Measurements from ENCODE around the gene MRPL53.
A peak's percentile ranks its signal among the peaks of the same experiment; 100 is the strongest.

MRPL53 gene

DNA sequence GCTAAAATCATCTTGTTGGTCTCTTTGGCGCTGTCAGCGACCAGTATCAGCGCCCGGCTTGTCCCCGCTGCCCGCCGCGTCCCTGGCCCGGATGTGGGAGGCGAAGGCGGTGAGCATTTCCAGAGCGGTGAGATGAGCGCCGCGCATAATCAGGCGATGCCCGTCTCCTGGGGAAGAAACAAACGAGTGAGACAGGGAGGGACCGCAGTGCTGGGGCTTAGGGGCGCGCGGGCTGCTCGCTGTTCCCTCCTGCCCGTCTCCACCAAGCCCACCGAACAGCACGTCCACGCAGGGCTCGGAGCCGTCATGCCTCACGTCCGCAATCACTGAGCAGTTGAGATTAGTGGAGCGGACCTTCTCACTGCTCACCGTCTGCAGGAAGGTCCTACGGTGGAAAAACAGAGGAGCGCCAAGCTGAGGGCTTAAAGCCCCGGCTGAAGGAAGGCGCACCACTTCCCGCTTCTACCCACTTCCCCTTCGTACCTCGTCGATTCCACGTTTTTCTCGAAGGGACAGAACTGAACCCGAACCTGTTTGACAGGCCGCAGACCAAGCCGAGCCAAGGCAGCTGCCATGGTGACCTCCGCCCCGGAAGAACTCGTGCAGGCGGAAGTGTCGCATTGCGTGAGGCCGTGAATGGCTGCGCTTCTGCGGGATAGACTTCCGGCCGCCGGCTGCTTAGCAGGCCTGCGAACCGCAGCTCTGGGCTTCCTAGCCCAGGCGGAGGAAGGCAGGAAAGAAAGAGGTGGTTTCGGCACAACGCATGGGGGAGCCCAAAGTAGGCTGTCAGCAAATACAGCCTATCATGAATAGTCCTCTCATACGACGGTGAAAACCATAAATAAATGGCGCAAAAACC lies at the start of gene MRPL53:
Gene MRPL53 (minus strand): TSS at position 595 of the 859 bp plus-strand sequence. CDS start 20 bp downstream, at position 575.
- peak; percentile 86 for DNase-seq

- no peak for DNase-seq
Observed at GRCh38 chr2:74516650-74517049, 44.2 kb upstream of the MRPL53 start.

DNA sequence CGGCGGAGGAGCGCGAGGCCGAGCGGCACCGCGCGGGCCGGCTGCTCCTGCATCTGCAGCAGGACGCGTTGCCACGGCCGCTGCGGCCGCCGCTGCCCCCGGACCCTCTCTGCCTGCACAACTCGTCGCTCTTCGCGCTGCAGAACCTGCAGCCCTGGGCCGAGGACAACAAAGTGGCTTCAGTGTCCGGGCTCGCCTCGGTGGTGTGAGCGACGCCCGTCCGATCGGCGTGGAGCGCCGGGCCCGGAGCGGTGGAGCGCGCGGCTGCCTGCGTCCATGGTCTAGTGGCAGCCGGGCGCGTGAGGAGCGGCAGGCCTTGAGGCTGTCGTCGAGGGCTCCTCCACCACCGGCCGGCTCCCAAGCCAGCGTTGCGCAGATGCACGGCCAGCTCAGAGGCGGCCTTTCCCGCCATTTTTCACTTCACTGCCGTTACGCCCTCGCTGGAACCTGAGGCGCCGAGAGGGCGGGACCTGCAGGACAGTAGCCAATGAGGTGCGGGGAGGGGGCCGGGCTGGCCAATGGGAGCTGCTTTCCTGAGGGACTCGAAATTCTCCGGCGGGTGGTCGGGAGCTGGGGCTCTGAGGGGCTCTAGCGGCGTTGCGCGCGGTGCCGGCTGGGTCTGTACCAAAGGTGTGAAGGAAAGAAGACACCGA lies 43.6 kb upstream of the MRPL53 start:
- DNase-seq, result no peak

GRCh38 chr2:74515271-74515980 lies 42.9 kb upstream of the MRPL53 start:
- no peak for DNase-seq

DNA sequence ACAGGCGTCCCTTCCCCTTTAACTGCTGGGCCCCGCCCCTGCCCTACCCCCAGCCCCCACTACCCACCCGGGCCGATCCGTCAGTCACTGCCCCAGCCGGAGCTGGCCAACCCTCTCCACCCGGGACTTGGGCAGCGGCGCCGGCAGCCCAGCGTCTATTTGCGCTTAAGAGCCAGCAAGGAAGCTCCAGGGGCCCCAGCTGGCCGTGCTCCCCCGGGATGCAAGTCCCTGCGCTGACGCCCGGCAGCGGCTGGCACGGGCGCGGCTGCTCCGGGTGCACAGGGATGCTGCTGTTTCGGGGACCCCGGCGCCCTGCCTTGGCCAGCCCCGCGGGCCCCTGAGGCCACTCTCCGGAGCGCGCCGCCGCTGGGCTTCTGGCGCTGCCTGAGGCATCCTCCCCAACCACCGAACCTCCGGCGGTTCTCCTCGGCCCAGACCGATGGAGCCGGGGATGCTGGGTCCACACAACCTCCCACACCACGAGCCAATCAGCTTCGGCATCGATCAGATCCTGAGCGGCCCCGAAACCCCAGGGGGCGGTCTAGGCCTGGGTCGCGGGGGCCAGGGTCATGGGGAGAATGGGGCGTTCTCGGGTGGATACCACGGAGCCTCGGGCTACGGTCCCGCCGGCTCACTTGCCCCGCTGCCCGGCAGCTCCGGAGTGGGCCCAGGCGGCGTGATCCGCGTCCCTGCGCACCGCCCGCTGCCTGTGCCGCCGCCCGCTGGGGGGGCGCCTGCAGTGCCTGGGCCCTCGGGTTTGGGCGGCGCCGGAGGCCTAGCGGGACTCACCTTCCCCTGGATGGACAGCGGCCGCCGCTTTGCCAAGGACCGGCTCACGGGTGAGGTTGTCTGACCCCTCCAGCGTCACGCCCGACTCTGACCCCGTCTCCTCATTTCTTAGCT lies 42.1 kb upstream of the MRPL53 start, which contains the start of gene TLX2:
Gene TLX2 (plus strand): TSS at position 83 of the 903 bp plus-strand sequence. CDS start 357 bp downstream, at position 440.
- DNase-seq, result no peak

DNA sequence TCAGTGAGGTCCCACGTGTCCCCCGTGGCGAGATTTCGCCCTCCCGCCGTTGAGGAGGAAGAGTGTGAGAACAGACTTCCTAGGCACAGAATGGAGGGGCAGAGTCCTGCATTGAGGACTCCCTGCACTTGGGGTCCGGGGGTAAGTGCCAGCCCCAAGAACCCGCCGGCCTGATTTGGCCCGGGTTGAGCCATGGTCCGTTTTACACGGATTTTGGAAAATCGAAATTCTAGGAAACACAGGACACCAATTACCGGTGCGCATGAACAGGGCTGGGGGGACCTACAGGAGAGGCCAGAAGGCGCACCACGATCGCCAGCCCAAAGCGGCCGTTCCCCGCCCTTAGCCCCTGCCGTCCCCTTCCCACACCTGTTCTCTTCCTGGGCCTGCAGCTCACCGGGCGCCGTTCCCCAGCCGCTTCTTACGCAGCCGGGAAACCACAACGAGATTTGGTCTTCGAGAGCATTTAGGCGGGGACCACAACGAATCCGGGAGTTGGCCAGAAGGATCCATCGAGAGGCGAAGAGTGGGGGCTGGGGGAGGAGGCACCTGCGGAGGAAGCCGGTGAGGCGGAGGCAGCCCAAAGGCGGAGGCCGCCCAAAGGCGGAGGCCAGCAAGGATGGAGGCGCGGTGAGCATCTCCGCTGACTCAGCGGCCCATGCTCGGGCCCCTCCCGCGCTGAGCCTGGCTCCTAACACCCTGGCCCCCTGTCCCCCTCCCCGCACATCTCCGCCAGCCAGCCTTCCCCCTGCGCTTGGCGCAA lies 41.3 kb upstream of the MRPL53 start:
- no peak for DNase-seq

DNA sequence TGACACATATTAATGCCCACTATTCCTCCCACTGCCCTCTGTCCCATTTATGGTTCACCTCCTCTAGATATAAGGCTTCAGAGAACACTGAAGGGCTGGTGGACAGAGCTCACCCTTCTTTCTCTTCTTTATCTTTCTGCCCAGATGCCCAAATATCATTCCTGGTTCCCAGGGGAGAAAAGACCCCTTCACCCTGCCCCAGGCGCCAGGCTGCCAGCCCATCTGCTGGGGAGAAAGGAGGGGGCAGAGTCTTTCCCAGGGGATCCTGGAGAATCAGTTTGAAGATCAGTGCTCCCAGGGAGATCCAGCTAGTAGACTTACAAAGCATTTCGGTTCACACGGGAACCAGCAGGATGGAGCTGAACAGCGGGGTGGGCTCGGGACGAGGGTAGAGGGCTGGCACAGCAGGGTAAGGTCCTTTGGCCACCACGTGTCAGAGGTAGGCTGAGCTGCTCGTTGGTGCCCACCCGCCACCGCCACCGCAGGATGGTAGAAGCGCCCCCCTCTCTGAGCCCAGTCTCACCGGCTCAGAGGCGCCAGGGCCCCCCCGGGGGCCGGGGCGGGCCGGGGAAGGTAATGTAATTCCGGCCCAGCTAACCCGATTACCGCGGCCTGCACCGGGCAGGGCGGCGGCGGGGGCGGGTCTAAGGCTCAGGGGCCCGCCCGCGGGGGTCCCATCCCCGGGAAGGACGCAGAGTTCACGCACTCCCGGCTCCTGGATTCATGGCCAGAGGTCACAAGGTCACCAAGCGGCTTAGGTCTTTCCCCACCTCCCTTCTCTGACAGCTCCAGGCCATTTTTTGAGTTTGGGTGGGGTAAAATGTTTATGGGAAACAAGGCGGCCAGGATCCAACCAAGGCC lies 40.5 kb upstream of the MRPL53 start:
- no peak for DNase-seq

- peak; percentile 32 for DNase-seq
Observed at GRCh38 chr2:74511104-74511989, 38.9 kb upstream of the MRPL53 start.

DNA sequence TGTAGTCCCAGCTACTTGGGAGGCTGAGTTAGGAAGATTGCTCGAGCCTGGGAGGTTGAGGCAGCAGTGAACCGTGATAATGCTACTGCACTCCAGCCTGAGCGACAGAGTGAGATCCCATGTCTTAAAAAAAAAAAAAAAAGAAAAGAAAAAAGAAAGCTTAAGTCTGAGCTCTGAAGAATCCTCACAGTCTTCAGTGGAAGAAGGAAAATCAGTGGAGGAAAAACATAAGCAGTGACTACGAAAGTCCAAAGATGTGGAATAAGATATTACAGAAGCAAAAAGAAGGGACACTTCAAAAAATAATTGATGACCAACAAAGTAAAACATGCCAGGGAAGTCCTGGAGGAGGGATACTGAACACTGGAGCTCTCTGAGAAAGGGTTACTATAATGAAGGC lies 37.8 kb upstream of the MRPL53 start:
- no peak for DNase-seq

DNA sequence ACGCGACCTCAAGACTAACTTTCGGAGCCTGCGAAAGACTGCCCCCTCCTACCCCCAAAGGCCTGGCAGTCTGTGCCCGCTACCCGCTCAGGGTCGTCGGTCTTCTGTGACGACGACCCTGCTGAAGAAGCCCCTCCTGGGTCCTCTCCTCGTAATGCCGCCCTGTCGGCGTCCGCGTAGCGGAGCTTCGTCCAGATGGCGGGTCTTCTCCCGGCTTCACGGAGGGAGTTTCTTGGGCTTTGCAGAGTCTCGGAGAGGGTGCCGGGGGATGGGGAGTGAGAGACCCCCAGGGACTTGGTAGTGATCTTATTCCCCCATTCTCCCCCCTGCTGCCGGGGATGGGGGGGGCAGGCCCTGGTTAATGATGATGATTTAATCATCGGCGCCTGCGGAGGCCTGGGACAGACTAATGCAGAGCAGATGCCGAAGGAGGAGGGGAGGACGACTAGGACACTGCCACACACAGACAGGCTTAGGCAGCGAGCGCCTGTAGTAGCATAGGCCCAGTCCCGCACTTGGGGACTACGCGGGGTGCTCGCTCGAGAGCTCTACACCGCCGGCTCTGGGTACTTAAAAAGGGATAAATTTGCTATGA lies 35.5 kb upstream of the MRPL53 start:
- DNase-seq, result no peak

GRCh38 chr2:74507145-74507925 lies 34.9 kb upstream of the MRPL53 start, which contains the start of gene PCGF1:
PCGF1 (minus strand) TSS chr2:74507695; CDS start chr2:74507668, 27 bp downstream.
- DNase-seq, result peak; percentile 97

DNA sequence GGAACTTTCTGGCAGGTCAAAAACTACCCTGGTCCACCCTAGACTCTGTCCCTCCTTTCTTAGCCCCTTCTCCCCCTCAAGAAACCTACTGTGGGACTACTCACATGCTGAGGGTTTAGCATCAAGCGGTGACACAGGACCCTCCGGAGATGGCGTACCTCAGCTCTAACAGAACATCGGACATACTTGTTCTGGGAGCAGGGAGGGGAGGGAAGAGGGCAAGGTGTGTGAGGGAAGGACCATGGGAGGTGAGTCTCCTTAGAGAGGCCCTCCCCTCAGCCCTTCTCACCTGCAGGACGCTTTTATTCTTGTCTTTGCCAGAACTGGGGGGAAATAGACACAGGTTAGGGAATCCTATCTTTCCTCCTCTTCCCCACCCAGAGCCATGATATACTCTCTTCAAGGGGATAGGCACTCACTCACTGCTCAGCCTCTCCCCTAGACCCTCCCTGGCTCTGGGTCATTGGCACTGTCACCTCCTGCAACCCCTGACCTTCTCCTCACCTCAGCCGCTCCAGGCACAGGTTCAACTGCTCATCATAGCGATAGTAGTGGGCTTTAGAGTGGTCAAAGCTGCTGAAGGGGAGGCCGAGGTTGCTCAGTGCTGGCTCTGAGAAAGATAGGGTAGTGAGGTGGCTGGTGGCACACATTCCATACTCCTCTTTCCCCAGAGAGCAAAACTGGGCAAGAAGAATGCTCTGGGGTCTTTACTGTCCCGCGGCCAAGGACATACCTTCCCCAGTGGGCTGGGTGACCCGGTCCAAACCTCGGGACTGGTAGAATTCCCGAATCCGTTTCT lies 33.2 kb upstream of the MRPL53 start:
- no peak for DNase-seq

DNA sequence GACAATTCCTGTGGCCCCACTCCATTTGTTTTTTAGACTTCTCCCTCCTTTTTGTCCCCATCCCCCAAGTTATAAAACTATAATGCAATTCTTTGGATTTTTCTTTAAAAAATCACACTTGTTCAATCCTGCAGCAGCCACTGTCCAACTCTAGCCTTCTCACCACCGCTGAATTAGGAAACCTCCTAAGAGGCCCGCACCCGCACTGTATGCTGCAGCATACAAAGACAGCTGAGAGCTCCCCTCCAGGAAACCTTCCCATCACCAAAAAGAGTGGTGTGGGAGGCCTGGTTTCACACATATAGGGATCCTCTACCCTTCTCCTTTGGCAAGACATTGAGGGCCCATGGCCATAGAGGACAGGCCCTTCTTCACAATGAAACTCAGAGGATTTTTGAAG lies 32.1 kb upstream of the MRPL53 start:
- DNase-seq, result no peak

GRCh38 chr2:74503506-74504475 lies 31.3 kb upstream of the MRPL53 start:
- no peak for DNase-seq

GRCh38 chr2:74502720-74503505 lies 30.4 kb upstream of the MRPL53 start:
- peak; percentile 90 for DNase-seq
